ENCODE data around the gene PGAP1.
"Not testable (repeated sequence)": the region's sequence is repeated elsewhere in the genome, so short reads cannot be mapped to it uniquely, and the experiment has no call there.

PGAP1 gene

DNA sequence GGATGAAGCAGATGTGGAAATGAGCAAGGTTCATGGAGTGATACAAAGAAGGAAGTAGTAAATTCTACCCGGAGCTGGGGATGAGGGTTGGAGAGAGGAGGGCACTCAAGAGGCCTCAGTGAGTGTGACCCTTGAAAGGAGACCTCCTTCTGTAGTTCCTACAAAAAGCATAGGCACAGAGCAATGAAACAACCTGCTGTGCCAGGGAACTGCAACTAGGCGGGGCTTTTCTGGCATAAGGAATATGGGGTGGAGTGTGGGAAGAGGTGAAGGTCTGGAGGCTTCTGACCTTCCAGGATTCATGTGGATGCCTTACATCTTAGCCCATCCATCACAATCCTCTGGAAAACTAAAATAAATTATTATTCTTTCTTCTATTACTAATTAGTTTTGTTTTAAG lies 25.5 kb upstream of the PGAP1 start:
- no peak for DNase-seq (ENCODE audit: low read depth in 2 of 2)

DNA sequence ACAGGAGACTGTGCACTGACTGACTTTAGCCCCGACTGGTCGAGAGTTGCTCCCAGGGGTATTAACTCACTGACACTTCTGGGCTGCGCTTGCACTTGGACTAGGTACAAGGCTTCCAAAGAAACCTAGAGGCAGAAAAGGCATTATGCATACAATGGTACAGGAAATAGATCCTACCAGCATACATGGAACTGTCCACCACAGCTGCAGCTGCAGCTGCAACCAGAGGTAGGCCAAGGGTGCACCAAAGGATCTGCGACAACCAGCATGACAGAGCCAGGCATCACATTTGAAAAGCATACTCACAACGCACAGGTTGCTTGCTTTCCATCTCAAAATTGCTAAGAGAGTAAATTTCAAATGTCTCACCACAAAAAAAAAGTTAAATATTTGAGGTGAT lies 22.6 kb upstream of the PGAP1 start:
- no peak for DNase-seq (ENCODE audit: low read depth in 2 of 2)

DNA sequence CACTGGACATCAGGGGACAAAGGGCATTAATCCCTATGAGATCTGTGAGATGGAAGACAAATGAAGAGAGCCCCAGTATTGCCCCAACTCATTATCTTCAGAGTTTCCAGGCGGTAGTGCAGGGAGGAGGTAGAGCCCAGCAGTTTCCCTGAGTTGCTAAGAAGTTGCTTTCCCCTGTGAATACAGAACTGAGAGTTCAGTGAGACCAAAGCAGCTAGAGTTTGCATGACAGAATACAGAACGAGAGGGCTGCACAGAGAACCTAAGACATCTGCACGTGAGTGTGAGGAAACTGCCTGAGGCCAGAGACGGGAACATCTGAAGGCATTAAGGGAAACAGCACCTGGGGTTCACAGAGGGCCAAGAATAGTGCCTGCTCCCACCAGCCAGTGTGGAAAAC lies 18.1 kb upstream of the PGAP1 start:
- DNase-seq (ENCODE audit: low read depth in 2 of 2): no peak

DNA sequence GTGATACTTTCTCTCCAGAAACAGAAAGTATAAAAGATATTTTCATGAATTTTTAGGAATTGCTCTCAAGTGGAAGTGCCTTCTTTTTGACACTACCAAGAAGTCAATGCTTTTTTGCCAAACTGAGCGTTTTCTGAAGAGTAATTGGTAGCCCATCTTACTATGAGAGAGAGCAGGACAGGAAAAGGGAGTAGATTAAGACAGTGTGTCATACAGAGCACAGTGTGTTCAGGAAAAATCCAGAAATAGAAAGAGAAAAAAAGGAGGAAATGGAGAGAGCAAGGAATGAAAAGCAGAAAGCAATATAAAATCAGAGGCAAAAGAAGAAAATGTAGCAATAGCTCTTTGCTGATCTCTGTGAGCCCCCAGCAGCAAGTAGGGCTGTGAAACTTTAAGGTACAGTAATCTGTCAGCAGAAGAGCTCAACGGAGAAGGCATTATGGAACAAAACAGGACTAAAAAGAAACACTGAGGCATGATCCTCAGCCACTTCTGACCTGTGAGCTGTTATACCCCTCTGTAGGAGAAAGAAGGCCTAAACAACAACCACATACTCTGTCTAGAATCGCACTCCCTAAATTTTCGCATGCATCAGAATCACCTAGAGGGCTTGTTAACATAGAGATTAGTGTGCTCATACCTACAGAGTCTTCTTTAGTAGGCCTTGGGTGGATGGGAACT lies 15.0 kb upstream of the PGAP1 start:
- no peak for DNase-seq (ENCODE audit: low read depth in 2 of 2)

DNA sequence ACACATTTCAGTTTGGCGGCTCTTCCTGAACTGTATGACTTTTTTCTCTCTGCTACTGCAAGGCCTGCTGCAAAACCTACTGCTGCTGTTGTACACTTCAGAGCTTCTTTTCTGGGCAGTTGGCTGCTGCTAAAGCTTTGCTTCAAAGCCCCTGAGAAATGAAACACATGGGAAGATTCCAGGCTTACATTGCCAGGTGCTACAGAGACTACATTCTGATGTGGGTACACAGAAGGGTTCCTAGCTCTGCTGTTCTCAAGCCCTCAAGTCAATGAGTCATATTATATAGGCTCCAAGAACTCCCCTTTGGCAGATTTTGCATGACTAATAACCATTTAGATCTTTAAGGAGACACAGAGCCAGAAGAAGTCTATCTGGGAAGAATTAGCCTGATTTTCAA lies 12.9 kb upstream of the PGAP1 start:
- no peak for DNase-seq (ENCODE audit: low read depth in 2 of 2)

DNA sequence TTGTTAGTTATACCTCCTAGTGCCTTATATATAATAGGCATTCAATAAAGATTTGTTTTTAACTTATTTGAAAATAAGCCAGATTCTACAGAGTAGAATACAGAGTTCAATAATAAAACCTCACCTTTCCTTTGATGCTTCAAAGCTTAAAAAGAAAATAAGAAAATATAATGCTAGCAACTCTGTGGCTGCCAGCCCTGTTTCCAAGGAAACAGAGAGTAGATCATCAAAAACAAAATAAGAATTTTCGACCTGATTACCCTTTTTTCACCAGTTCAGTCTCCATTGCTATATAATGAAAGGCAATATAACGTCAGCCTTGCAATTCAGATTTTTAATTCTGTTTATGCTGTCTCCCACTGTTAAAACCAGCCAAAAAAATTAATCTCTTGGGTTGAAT lies 8.9 kb upstream of the PGAP1 start:
- no peak for DNase-seq (ENCODE audit: low read depth in 2 of 2)

DNA sequence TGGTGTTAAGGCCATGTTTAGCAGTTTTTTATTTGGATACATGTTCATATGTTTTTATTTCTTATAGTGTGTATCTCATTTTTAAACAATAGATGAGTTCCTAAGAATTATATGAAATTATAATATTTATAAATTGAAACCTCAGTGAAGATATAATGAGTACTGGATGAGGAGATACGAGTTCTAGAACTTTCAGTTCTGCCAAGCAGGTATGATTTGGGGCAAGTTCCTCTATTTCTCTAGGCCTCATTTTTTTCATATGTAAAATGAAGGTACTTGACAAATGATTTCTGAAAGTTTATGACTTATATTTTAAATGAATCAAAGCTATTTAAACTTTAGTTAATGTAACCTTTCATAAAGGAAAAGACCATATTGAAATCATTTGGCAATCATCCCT lies 8.2 kb upstream of the PGAP1 start:
- no peak for DNase-seq (ENCODE audit: low read depth in 2 of 2)

DNA sequence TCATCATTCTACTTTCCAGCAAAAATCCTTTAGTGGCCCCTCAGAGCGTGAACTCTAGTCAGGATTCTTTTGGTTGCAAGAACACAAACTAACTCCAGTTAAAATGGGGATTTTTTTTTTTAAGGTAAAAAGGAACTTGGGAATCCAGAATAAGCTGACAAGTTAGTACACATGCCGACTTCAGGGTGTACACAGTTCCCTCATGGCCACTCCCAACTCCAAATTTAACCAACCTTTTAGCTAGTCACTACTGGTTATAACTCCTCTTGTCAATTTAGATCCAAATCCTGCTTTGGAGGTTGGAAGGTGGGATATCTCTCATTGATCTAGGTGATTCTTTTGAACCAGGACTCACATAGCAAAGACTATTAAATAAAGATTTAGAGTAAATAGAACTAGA lies 5.0 kb upstream of the PGAP1 start:
- DNase-seq (ENCODE audit: low read depth in 2 of 2): no peak

DNA sequence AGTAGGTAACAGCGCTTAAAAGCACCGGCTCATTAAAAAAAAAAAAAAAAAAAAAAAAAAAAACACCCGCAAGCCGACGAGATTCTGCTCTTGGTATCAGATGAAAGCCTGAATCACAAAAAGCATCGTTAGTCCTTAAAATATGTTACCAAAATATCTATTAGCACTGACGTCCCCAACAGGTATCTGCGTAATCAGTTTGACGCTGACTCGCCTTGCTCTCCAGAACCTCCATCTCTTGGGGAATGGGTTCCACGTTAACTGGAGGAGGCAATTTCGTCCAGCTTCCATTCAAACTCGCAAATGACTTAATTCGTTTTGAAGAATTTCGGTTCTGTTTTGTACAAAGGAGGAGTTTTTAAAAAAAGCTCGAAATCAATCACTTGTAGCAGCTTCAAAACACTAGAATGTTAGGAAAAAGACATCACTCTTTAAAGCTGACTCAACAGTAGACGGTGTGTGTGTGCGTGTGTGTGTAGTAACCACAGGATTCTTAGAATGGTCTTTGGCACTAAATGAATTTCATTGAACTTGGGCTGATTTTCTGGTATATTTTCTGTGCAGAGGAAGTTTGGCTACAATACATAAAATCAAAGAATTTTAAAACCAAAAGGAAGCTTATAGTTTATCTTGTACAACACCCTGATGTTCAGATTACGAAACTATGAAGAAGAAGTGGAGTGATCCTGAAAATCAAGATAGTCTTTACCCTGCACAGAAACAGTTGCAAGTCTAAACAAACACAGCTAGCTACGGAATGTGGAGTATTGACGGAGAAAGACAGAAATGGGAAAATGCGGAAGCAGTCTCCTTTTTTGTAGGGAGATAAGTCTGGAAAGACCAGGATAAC lies 1.1 kb upstream of the PGAP1 start:
- peak; percentile 21 to 62 for DNase-seq (ENCODE audit: low read depth in 2 of 2)

DNA sequence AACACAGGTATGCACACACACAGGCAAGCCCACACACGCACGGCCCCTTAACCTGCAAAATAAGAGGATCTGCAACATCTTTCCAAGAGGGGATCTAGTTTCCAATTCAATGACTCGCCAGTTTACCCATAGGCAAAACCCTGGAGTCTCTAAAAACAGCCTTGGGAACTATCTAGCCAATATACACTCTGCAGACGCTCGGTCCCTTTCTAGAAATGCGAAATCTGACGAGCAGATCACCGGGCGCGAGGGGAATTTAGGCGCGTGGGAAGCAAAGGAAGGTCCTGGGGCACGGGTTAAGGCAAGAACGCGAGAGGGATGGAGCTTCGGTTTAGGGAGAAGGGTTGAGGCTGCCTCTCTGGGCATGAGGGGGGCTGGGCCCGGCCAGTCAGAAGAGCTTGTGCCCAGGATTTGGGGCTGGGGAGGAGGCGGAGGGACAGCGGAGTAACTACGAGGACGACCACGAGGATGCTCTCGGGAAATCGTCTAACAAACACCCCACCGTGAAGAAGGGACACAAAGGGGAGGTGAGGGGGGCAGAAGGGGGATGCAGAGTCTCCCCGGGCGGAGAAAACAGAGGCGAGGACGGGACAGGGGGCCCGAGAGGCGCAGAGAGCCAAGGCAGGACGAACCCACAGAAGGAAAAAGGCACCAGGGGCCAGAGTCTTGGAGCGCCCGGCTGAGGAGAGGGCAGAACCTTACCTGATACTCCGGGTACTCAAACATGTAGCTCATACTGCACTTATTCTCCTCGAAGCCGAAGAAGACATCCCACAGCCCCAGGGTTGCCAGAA lies 542 bp downstream of the PGAP1 start:
- DNase-seq (ENCODE audit: low read depth in 2 of 2): peak in 1 of 2 donors; percentile 10

DNA sequence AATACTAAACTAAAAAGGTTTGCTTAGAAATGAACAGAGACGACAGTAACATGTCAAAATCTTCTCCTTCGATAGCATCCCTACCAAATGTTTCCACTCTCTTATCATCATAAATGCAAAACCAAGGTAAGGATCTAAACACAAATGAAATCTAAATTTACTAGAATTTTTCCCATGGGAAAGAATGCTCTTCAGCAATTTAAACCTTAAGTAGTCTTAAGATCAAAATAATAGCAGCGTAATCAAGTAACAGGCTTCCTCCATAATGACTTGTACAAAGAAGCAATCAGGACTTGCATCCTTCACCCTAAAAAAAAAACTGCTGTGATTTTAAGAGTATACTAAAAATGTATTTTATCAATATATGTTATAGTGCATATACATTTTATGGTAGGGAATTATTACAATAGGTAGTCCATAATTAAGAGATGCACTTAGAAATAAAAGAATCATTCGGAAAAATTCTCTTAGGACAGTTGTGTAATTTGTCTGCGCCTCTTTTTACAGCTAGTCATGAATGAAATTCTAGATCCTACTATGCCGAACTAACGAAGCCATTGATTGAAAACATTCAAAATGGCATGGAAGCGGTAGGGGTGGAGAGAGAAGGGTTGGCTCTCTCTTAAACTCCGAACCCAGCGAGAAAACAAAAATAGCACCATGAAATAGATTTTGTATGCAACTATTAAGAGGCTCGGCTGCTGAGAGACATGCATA lies 1.3 kb downstream of the PGAP1 start:
- no peak for DNase-seq (ENCODE audit: low read depth in 2 of 2)

DNA sequence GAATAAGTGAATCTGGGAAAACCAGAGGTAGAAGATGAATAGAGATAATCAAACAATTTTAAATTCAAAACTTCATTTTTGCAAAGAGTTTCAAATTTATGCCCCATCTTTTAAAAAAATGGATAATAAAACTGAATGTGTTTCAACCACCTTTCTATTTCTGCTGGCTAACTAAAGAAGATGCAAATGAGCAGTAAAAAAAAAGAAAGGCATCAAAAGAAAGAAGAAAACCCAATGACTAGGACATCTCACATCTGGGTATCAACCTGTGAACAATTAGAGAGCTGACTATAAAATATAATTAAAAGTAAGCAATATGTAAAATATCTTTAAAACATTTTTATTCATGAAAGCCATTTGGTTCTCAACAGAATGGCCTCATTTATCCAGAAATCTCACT lies 2.5 kb downstream of the PGAP1 start:
- DNase-seq (ENCODE audit: low read depth in 2 of 2): no peak

DNA sequence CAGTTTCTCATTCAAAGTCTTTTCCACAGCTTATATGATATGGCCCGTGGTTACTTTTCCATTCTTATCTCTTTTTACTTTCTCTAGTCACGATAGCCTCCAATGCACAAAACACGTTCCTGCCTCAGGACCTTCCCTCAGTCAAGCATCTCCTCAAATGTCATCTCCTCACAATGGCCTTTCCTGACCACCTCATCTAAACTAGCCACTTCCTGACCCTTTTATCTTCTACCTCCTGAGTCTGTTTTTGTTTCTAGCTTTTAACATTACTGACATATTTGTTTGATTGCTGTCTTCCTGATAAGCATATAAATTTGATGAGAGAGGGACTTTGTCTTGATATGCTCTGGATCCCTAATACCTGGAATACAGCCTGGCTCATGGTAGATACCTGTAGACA lies 7.6 kb downstream of the PGAP1 start:
- no peak for DNase-seq (ENCODE audit: low read depth in 2 of 2)

DNA sequence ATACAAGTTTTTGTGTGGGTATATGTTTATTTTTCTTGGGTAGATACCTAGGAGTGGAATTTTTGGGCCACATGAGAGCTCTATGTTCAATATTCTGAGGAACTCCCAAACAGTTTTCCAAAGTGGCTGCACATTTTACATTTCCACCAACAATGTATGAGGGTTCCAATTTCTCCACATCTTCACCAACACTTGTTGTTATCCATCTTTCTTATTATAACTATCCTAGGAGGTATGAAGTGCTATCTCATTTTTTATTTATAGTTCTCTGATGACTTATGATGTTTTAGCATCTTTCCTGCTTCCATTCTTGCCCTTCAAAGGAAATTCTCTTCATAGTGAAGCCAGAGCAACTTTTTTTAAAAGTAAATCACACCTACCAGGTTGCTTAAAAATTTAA lies 8.7 kb downstream of the PGAP1 start:
- DNase-seq (ENCODE audit: low read depth in 2 of 2): no peak

DNA sequence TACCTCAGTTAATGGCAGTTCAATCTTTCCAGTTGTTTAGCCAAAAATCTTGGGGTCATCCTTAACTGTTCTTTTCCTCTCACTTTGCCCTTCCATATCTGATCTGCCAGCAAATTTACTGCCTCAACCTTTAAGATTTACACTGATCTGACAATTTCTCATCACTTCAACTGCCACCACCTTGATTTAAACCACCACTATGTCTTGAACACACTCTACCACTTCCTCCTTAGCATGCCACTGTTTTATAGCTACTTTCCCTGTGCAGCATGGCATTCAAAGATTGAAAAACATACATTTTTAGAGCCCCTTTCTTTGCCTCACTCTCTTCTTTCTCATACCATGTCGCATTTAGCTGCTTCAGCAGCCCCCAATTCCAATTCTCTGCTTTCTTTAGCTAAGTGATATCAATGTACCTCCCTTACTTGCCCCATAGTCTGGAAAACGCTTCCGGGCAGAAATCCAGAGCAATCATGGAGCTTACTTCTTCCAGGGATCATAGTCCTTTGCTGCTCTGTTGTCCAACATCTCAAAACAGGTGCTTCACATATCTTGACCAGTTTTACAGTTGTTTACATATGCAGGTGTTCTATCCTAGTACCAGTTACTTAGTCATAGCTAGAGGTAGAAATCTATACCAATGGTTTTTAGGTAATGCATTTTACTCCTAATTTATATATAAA lies 10.9 kb downstream of the PGAP1 start:
- DNase-seq (ENCODE audit: low read depth in 2 of 2): no peak

DNA sequence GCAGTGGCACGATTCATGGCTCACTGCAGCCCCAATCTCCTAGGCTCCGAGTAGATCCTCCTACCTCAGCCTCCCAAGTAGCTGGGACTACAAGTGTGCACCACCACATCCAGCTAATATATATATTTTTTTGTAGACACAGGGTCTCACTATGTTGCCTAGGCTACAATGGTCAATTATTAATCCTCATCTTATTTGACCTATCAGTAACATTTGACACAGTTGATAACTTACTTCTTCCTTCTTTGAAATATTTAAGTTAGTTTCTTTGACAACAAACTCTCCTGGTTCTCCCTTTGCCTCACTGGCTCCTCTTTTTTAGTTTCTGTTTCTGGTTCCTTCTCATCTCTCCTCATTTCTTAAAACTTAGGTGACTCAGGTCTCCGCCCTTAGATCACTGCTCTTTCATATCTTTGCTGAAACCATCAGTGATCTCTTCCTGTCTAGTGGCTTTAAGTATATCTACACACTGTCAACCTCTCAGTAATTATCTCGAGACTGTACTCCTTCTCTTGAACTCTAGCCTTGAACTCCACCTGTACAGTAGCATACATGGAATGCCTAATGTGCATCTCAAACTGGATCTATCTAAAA lies 11.5 kb downstream of the PGAP1 start:
- DNase-seq (ENCODE audit: low read depth in 2 of 2): no peak

DNA sequence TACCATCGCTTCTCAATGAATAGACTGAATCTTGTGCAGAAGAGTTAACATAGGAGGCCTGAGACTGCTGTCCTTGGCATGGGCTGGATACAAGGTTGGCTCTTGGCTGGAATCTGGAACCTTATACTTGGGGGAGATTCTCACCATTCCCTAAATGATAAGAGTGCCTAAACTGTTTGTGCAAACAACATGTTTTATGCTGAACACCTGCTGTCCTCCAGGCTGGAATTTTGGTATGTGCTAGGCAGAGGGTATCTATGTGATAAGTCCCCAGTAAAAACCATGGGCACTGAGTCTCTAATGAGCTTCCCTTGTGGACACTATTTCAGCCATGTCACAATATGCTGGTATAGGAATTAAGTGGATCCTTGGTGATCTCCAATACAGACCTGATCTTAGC lies 12.8 kb downstream of the PGAP1 start:
- DNase-seq (ENCODE audit: low read depth in 2 of 2): no peak

DNA sequence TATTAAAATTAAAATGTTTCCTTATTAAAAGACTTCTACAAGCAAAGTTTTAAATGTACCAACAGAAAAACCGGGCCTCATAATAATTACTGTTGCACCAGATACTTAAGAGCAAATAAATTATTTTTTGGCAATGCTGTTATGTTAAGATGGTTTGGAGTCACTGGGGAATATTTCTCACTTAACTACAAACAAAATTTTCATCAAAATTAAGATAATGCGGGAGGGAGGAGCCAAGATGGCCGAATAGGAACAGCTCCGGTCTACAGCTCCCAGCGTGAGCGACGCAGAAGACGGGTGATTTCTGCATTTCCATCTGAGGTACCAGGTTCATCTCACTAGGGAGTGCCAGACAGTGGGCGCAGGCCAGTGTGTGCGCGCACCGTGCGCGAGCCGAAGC lies 21.1 kb downstream of the PGAP1 start:
- not testable (repeated sequence) for DNase-seq (ENCODE audit: low read depth in 2 of 2)

DNA sequence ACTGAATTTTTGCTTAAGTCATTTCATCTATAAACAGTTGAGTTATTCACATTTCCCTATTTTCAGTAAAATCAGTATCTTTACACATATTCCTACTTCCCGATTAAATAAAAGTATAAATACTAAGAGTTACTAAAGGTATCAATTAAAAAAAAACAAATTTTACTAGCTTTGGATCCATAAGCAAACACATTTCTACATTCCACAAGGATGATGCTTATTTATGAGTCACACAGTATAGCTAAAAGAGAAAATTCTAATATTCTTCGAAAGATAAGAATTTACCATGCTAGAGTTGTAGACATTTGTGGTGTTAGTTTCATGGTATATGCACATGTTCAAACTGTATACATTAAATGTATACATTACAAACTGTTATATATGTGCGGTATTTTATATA lies 23.7 kb downstream of the PGAP1 start:
- no peak for DNase-seq (ENCODE audit: low read depth in 2 of 2)

DNA sequence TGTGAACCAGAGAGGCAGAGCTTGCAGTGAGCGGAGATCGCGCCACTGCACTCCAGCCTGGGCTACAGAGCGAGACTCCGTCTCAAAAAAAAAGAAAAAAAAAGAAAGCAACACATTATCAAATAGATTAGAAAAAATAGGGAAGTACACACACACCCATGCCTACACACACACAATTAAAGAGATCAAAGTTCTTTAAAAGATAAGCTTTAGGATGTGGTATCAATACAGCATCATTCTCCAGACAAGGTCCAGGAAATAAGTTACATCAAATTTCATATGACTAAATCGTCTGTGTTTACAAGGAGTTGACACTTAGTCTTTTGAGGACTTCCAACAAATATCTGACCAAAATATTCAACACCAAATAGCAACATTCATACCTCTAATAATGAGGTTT lies 25.7 kb downstream of the PGAP1 start:
- no peak for DNase-seq (ENCODE audit: low read depth in 2 of 2)

DNA sequence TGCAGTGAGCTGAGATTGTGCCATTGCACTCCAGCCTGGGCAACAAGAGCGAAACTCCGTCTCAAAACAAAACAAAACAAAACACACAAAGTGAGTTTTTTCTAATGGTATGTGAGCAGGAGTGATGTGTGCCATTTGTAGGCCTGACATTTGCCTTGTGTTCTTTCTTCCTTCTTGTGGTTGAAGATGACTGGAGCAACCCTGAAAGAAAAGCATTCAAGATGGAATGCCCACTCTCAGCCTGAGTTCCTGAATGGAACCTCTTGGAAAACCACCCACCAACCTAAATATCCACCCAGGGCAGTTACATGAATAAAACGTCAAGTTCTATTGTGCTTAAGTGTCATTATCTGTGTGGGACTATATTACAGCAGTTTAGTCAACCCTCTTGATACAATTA lies 26.5 kb downstream of the PGAP1 start:
- DNase-seq (ENCODE audit: low read depth in 2 of 2): no peak
